Measurements from ENCODE around the gene KDM5B. TPM values are rescaled to one million over a fixed set of nuclear protein-coding genes. Genes with fewer than 3 reads are reported as not detected.

KDM5B gene
- total RNA-seq, 1 experiment from 2014 or later: 44.6 TPM

DNA sequence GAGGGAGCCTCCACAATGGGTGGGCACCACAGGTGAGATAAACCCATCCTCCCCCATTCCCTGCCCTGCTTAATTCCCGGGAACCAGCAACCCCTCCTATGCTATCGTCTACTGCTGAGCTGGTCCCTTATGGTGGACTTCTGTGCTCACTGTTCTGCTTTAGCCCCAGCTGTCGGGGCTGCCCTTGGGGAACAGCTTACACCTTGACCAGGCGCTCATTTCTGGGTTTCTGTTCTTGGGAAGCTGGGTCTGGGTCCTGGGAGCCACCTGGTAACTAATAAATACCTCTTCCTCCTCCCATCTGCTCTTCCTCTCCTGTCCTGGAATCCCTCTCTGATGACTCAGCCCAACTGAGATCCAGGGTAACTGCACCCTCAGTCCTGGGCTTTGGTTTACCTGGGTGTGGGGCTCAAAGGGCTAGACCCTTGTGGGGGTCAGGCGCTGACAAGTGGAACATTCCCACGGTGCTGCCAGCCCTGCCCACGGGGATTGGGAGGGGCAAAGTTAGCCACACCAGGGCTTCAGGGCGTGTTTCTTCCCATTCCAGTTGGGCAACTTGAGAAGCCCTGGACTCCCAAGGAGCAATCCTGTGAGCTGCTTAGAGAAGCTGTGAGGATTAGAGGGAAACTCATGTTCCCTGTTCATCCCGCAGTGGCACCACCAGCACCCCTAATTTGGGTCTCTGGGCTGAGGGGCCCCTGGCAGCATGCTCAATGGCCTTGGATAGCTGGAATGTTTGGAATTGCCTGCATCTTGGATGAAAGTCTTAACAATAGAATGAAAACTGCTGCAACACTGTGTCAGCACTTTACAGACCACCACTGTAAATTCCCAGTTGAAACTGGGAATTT lies 4.2 kb upstream of the KDM5B start:
- ChIA-PET CTCF (no interaction called here), POLR2A (interaction anchor here (1.2 to 1.3 kb wide), 2 partner anchors 24 to 47 kb away, joined by 3 to 4 read pairs; no protein-coding TSS in a partner anchor), RAD21 (ENCODE audit: low non-redundant PET in 1 of 2, low total read pairs in 2 of 2, uncharacterized antibody in 2 of 2, unreplicated experiment in 2 of 2) (no interaction called here)
- DNase-seq (ENCODE audit: low read depth, low spot score) (no peak), ATAC-seq (no peak)
- BruUV-seq (replicated peaks): no TSS peak
- no peaks in the 10 kb centered on the region for H4K20me1 ChIP-seq (ENCODE audit: insufficient read depth)
- H3K4me3 ChIP-seq (replicated peaks in 1 of 2; ENCODE audit: low read depth in 1 of 2, low read length in 2 of 2): no peak overlapping the region
- no peak overlapping the region; the same call in 1 of the 2 replicates for H3K27ac ChIP-seq (ENCODE audit: low read depth, low read length)
- H3K9me2 ChIP-seq (ENCODE audit: insufficient read depth): no peaks in the 10 kb centered on the region
- H3K27me3 ChIP-seq (ENCODE audit: insufficient read depth, low read length): no peaks in the 10 kb centered on the region
- intact Hi-C loops (cut with micrococcal nuclease): loop anchor here (5.0 kb wide), 1 partner anchor 40 kb away; no protein-coding TSS in a partner anchor
- no peaks in the 10 kb centered on the region for H3K79me2 ChIP-seq (ENCODE audit: insufficient read depth, low read length)
- no peak overlapping the region for H2AFZ ChIP-seq (ENCODE audit: low read depth, low read length, poor library complexity, severe bottlenecking)
- peak overlapping the region; percentile 81 for H3K4me2 ChIP-seq (ENCODE audit: low read length)
- TF ChIP-seq ZFX (IDR thresholded peaks at IDR 0.05) (no peak), RAD21 (IDR thresholded peaks at IDR 0.05; ENCODE audit: low read depth) (no peak), EZH2 (IDR thresholded peaks at IDR 0.05) (no peak), ZNF274 (IDR thresholded peaks at IDR 0.05; ENCODE audit: low read depth, low read length) (no peak), CBX3 (IDR thresholded peaks at IDR 0.05; ENCODE audit: low read depth) (no peak), FOSL1 (IDR thresholded peaks at IDR 0.05; ENCODE audit: low read depth) (0 out of 2 replicates have a peak, but pooled peaks have one; percentile 12), SRF (IDR thresholded peaks at IDR 0.05; ENCODE audit: low read depth) (no peak), EGR1 (IDR thresholded peaks at IDR 0.05; ENCODE audit: low read depth) (no peak), POLR2AphosphoS5 (IDR thresholded peaks at IDR 0.05; ENCODE audit: low read depth, low read length) (no peak), POLR2A (IDR thresholded peaks at IDR 0.05; ENCODE audit: borderline replicate concordance, extremely low read depth, insufficient read depth, insufficient read length) (no peak)
- TF ChIP-seq, protein P1, sequence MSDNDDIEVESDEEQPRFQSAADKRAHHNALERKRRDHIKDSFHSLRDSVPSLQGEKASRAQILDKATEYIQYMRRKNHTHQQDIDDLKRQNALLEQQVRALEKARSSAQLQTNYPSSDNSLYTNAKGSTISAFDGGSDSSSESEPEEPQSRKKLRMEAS (IDR thresholded peaks at IDR 0.05): 0 out of 2 replicates have a peak, but pooled peaks have one; percentile 12
- TF ChIP-seq, protein P2, sequence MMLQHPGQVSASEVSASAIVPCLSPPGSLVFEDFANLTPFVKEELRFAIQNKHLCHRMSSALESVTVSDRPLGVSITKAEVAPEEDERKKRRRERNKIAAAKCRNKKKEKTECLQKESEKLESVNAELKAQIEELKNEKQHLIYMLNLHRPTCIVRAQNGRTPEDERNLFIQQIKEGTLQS (IDR thresholded peaks at IDR 0.05): no peak
- H3K36me3 ChIP-seq (ENCODE audit: control insufficient read depth in 1 of 2, insufficient read depth in 2 of 2, low read length in 2 of 2): no peaks in the 10 kb centered on the region
- H3K4me1 ChIP-seq (ENCODE audit: control insufficient read depth in 1 of 2, insufficient read depth in 2 of 2, low read length in 2 of 2): peaks cover 22 to 34% of the 10 kb centered on the region in 2 experiments
- no peak overlapping the region for H3K9ac ChIP-seq (ENCODE audit: low read length)
- H3K9me3 ChIP-seq (ENCODE audit: control insufficient read depth in 1 of 2, insufficient read depth in 1 of 2, low read depth in 1 of 2, low read length in 2 of 2): no peaks in the 10 kb centered on the region

Data from HCT116 (cell line).